HUDEP-2 (cell line): ENCODE measurements around the gene CRYZL1.
"Not testable (repeated sequence)": the region's sequence is repeated elsewhere in the genome, so short reads cannot be mapped to it uniquely, and the experiment has no call there.

Experiments used
- DNase-seq, 76 experiments: peaks; one replicate each; lab custom pipeline; 2025; ENCODE audit not compliant: unreplicated experiment in 76 of 76; lab: John Stamatoyannopoulos, UW

CRYZL1 gene

GRCh38 chr21:33641352-33642026, at the start of gene CRYZL1:
CRYZL1 (minus strand) TSS chr21:33641741; CDS start chr21:33631551, 10,190 bp downstream.
- peak; percentile 80 to 100 (median 100) for DNase-seq

DNA sequence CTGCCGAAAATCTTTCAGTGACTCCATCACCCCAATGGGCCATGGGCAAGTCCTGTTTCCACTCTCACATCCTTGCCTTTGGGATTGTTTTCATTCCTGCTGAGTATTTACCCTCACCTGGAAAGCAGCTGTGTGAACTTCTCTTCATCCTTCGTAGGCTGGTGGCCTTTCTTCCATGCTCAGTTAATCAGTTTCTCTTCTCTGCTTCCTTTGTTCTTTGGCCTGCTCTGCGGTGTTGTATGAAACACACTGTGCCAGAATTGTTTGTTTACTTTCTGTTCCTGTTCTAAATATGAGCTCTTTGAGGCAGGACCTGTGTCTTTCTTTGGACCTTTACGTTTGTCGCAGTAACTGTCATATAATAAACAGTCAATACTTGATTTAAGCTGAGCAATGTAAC, 49.3 kb upstream of the CRYZL1 start:
- no peak for DNase-seq

GRCh38 chr21:33688353-33688752, 46.8 kb upstream of the CRYZL1 start:
- DNase-seq, result no peak

GRCh38 chr21:33687634-33688033, 46.1 kb upstream of the CRYZL1 start:
- DNase-seq, result no peak

- no peak for DNase-seq
These were observed 44.8 kb upstream of the CRYZL1 start for GRCh38 chr21:33686386-33686785.

GRCh38 chr21:33685613-33686197, 44.2 kb upstream of the CRYZL1 start:
- DNase-seq, result no peak

GRCh38 chr21:33684923-33685560, 43.5 kb upstream of the CRYZL1 start:
- no peak for DNase-seq

DNA sequence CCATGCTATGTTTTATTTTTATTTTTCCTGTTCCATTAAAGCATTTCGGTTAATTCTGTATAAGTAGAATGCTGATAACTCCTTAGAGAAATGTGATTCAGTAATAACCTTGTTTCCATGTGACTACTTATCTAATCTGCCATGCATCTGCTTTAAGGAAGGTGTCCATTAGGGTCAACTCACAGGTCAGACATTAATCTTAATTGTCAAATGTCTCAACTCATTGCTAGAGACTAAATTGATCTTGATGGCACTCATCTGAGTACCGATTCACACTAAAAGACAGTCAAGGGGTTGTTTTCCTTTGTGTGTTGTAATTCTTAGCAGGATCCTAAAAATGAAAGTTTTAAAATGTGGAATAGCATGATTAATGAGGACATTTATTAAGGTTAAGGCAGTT, 42.5 kb upstream of the CRYZL1 start:
- no peak for DNase-seq

DNA sequence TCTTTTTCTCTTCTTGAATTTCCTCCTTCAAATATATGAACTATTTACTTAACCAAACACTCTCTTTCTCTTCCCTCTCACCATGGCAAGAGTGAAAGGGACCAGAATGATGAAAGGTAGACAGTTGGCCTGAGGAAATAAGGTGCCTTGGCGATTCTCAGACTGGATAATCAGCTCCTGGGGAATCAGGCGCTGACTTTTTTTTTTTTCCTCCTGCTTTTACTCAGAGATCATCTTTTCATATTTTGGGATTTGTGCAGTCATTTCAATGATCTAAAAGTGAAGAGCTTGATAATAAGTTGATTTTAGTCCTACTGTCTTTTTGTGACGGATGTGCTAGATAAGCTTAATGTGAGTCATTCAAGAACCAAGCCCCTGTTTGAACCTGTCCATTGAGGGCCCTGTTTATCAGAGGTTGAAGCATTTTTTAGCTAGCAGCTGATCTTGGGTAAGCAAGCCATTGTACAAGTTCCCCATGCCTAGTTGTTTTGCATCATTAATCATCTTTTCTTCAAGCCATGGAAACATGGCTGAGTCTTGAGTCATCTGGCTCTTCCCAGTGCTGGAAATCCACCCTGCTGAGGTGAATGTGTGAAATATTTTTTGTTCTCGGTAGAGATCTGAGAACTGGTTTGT, 41.6 kb upstream of the CRYZL1 start:
- peak in 4 of 76 experiments; percentile 17 to 39 (median 27) for DNase-seq

DNA sequence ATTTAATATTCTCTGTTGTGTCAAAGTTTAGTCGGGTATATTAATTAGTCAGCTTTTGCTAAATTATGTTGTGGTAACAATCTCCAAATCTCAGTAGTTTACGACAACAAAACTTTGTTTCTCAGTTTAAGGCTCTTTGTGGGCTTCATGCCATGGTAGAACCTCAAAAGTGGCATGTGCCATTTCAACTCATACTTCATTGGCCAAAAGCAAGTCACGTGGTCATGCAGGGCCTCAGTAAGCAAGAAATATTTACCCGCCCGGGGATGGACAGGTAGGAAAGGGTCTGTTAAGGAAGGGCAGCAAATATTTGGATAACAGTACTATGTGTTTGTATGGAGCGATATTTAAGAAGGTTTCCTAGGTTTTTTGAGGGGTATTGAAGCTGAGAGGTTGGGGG, 39.3 kb upstream of the CRYZL1 start:
- no peak for DNase-seq

- DNase-seq, result no peak
These were observed 35.9 kb upstream of the CRYZL1 start for GRCh38 chr21:33677450-33677849.

DNA sequence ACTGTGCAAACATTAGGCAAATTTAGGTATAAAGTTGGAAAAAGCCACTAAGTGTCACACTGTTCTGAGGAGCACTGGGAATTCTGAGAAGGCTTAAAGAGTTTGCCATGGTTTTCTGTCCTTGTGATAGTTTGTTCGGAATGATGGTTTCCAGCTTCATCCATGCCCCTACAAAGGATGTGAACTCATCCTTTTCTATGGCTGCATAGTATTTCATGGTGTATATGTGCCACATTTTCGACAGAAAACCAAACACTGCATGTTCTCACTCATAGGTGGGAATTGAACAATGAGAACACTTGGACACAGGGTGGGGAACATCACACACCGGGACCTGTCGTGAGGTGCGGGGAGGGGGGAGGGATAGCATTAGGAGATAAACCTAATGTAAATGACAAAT, 35.1 kb upstream of the CRYZL1 start:
- not testable (repeated sequence) for DNase-seq

DNA sequence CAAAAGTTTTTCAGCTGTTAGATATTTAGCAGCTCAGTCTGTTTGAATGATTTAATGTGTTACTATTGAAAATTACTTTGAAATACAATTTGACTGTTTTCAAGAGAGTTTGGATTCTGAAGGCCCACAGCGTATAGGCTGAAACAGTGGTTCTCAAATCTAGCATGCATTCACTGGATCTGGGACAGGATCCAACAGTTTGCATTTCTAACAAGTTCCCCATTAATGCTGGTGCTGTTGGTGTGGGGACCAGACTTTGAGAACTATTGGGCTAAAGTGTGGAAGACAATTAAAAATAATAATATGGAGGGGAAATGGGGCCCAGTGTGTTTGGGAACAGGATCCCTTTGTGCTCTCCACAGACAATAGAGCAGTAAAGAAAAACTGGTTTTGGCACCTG, 32.7 kb upstream of the CRYZL1 start:
- no peak for DNase-seq

DNA sequence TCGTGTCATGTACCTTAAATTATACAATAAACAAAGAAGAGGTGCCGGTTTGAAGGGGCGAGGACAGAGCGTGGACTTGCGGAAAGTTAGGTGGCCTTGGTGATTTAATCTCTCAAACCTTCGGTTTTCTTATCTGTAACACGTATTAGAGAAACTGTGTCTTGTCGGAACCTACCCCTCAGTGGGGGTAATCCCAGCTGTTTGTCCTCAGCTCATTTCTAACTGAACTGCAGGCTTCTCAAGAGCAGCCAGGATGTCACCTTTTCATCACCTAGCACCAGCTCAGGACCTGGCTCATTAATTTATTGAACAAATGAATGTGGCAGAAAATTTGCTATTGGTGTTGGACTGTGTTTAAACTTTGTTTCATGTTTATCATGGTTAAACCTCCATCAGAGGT, 31.9 kb upstream of the CRYZL1 start:
- DNase-seq, result no peak

DNA sequence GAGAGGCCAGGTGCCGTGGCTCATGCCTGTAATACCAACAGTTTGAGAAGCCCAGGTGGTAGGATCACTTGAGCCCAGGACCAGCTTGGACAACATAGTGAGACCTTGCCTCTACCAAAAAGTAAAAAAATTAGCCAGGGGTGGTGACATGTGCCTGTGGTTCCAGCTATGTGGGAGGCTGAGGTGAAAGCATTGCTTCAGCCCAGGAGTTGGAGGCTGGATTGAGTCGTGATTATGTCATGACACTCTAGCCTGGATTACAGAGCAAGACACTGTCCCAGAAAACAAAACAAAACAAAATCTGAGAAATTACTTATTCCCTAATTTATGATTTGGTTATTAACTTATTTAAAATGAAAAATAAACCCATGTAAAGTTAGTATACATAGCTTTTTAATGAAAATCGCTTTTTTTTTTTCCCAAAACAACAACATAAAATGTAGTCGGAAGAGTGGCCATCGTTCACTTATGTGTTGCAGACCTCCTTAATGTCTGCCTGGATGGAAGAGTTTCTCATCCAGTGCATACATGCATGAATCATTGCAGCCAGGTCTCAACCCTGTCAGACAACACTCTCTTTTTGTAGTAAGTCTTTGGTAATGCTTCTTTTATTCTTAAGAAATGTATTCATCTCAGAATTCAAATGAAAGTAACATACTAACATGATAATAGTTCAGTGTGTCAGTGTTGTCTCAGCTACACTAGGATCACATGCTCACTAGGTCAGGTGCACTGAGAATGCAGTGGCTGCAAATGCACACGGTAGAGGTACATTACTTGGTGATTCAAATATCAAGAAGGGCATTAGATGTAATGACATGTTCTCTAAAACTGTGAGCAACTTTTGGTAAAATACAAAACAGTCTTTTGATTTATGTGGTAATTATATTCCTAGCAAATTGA, 28.8 kb upstream of the CRYZL1 start:
- no peak for DNase-seq

DNA sequence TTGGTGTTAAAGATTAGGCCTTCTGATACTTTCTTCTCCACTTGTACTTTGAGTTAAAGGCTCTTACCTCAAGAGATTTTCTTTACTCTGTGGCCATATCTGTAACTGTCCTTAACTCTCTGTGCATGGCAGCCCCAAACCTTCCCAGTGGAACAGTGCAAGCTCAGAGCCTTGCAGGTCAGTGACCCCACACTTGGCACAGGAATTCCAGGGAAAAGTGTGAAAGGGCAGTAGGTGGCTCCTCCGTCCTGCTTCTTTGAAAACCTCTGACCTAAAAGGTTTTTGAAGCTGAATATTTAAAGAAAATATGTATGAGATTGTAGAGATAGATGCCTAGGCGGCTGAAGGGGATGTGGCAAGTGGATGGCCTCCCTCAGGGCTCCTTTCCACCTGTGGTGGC, 27.1 kb upstream of the CRYZL1 start:
- DNase-seq, result no peak

DNA sequence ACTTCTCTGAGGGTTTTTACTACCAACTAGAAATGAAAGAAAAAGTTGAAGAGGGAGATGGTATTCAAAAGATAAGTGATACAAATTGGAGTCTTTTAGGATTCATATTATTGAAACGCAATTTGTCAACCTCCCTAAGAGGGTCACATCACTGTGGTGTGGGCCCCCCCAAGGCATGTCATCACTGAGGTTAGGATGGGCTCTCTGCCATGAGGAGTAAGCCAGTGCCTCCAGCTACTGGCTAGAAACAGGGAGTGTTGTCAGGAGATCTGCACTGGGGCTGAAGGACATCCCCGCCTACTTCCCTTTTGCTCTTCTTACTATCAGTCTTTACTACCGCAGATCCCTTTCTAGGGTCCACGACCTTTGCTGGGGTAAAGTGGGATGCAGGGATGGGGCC, 26.6 kb upstream of the CRYZL1 start:
- peak in 2 of 76 experiments; percentile 13 to 19 for DNase-seq

DNA sequence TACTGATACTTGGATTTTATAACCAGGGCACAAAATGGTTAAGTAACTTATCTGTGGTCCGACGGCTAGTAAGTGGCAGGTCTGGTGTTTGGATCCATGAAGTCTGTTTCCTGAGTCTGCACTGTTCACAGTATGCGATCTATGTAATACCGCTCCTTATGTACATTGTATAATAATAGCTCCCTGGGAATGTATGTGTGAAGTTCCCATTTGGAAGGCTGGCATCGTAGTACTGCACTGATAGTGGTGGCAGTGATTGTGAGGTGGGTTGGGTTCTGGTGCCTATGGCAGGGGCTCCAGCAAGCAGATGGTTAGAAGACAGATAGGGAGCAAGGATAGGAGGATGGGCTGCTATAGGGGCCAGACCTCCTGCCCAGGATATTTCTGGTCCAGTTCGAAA, 26.1 kb upstream of the CRYZL1 start:
- no peak for DNase-seq

DNA sequence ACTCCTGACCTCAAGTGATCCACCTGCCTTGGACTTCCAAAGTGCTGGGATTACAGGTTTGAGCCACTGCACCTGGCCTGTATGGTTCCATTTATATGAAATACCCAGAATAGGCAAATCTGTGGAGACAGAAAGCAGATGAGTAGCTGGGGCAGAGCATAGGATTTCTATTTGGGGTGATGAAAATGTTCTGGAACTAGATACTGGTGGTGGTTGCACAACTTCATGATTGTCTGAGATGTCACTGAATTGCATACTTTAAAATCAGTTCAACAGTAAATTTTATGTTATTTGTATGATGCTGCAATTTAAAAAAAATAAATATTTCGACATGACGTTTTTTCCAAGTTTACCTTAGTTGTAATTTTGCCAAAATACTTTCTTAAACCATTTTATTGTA, 24.6 kb upstream of the CRYZL1 start:
- no peak for DNase-seq

GRCh38 chr21:33664135-33664534, 22.6 kb upstream of the CRYZL1 start:
- DNase-seq, result no peak

DNA sequence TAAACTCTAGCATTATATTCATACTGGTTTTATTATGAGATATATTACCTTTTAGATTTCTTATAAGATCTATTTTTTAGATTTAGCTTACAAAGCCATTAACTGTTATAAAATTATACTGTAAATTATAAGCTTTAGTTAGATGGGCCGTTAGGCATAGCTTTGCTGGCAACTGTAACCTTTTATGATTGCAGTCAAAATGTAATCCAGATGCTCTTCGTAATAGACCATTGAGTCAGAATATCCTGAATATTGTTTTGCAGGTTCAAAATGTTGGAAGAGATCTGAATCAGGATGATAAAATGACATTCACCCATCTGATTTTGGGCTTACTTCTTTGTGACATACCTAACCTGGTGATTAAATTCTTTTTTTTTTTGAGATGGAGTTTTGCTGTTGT, 21.7 kb upstream of the CRYZL1 start:
- DNase-seq, result no peak
